ENCODE data around the gene SGCE.

SGCE gene

GRCh38 chr7:94615666-94616065, 40.3 kb downstream of the SGCE start:
- Histone ChIP-seq H3K27me3 (no peaks in the 10 kb centered on the region), H3K4me3 (ENCODE audit: low read depth, low read length) (no peak overlapping the region), H3K4me1 (peaks cover 15% of the 10 kb centered on the region), H3K9me3 (no peaks in the 10 kb centered on the region), H3K36me3 (peaks cover 19% of the 10 kb centered on the region)
- DNase-seq, result no peak
- no peak for TF ChIP-seq CTCF (IDR thresholded peaks at IDR 0.05; ENCODE audit: low read depth, low read length)

GRCh38 chr7:94612661-94613060, 43.3 kb downstream of the SGCE start:
- Histone ChIP-seq H3K9me3 (no peaks in the 10 kb centered on the region), H3K4me3 (ENCODE audit: low read depth, low read length) (no peak overlapping the region), H3K27me3 (no peaks in the 10 kb centered on the region), H3K4me1 (no peaks in the 10 kb centered on the region; the same call in 1 of the 2 replicates), H3K36me3 (peaks cover 12% of the 10 kb centered on the region)
- TF ChIP-seq CTCF (IDR thresholded peaks at IDR 0.05; ENCODE audit: low read depth, low read length), result no peak
- DNase-seq, result no peak

- no peak for DNase-seq
- Histone ChIP-seq H3K36me3 (peaks cover 11% of the 10 kb centered on the region), H3K4me1 (no peaks in the 10 kb centered on the region; the same call in 1 of the 2 replicates), H3K4me3 (ENCODE audit: low read depth, low read length) (no peak overlapping the region), H3K27me3 (no peaks in the 10 kb centered on the region), H3K9me3 (no peaks in the 10 kb centered on the region)
- no peak for TF ChIP-seq CTCF (IDR thresholded peaks at IDR 0.05; ENCODE audit: low read depth, low read length)
Observed at GRCh38 chr7:94612253-94612652, 43.7 kb downstream of the SGCE start.

GRCh38 chr7:94609561-94609960, 46.4 kb downstream of the SGCE start:
- H3K36me3 ChIP-seq, result peaks cover 9% of the 10 kb centered on the region
- no peaks in the 10 kb centered on the region for H3K9me3 ChIP-seq
- TF ChIP-seq CTCF (IDR thresholded peaks at IDR 0.05; ENCODE audit: low read depth, low read length), result no peak
- H3K4me1 ChIP-seq, result no peaks in the 10 kb centered on the region
- H3K27me3 ChIP-seq, result no peaks in the 10 kb centered on the region
- H3K4me3 ChIP-seq (ENCODE audit: low read depth, low read length), result no peak overlapping the region
- no peak for DNase-seq

GRCh38 chr7:94605031-94605430, 50.9 kb downstream of the SGCE start:
- peaks cover 9% of the 10 kb centered on the region for H3K36me3 ChIP-seq

GRCh38 chr7:94602181-94602580, 53.8 kb downstream of the SGCE start:
- no peak for DNase-seq
- H3K4me3 ChIP-seq (ENCODE audit: low read depth, low read length), result no peak overlapping the region
- H3K27me3 ChIP-seq, result no peaks in the 10 kb centered on the region
- no peak for TF ChIP-seq CTCF (IDR thresholded peaks at IDR 0.05; ENCODE audit: low read depth, low read length)
- peaks cover 18% of the 10 kb centered on the region for H3K36me3 ChIP-seq
- peaks cover 18% of the 10 kb centered on the region for H3K4me1 ChIP-seq
- no peaks in the 10 kb centered on the region for H3K9me3 ChIP-seq

More at GRCh38 chr7:94605031-94605430, 50.9 kb downstream of the SGCE start:
- H3K4me3 ChIP-seq (ENCODE audit: low read depth, low read length), result no peak overlapping the region
- no peaks in the 10 kb centered on the region for H3K27me3 ChIP-seq
- TF ChIP-seq CTCF (IDR thresholded peaks at IDR 0.05; ENCODE audit: low read depth, low read length), result no peak
- H3K4me1 ChIP-seq, result peaks cover 14% of the 10 kb centered on the region
- no peak for DNase-seq
- no peaks in the 10 kb centered on the region for H3K9me3 ChIP-seq
